ENCODE measurements around the gene TARS3.
A peak's percentile ranks its signal among the peaks of the same experiment; 100 is the strongest.
"Not testable (repeated sequence)": the region's sequence is repeated elsewhere in the genome, so short reads cannot be mapped to it uniquely, and the experiment has no call there.

Gene TARS3

GRCh38 chr15:101652786-101653430 lies 71.4 kb downstream of the TARS3 start:
- DNase-seq: no peak

- DNase-seq: peak; percentile 89
Observed at GRCh38 chr15:101652098-101652785, 72.0 kb downstream of the TARS3 start, which contains the start of gene TM2D3. Gene TM2D3, minus strand, starts transcription at chr15:101652381. Its CDS starts 20 bp downstream, at chr15:101652361.

GRCh38 chr15:101651554-101652097 lies 72.6 kb downstream of the TARS3 start:
- peak; percentile 26 for DNase-seq

GRCh38 chr15:101650145-101650544 lies 74.1 kb downstream of the TARS3 start:
- no peak for DNase-seq

GRCh38 chr15:101648356-101648755 lies 75.9 kb downstream of the TARS3 start:
- no peak for DNase-seq

- DNase-seq: no peak
Observed at GRCh38 chr15:101647251-101647650, 77.0 kb downstream of the TARS3 start.

GRCh38 chr15:101646672-101647071 lies 77.6 kb downstream of the TARS3 start:
- no peak for DNase-seq

GRCh38 chr15:101642361-101642760 lies 81.9 kb downstream of the TARS3 start:
- DNase-seq: no peak

GRCh38 chr15:101641894-101642293 lies 82.4 kb downstream of the TARS3 start:
- no peak for DNase-seq

- DNase-seq: peak; percentile 42
Observed at GRCh38 chr15:101641129-101641764, 83.0 kb downstream of the TARS3 start.

- DNase-seq: no peak
Observed at GRCh38 chr15:101639667-101640066, 84.6 kb downstream of the TARS3 start.

- DNase-seq: no peak
Observed at GRCh38 chr15:101637919-101638318, 86.4 kb downstream of the TARS3 start.

GRCh38 chr15:101637516-101637915 lies 86.8 kb downstream of the TARS3 start:
- no peak for DNase-seq

GRCh38 chr15:101637038-101637437 lies 87.2 kb downstream of the TARS3 start:
- DNase-seq: no peak

GRCh38 chr15:101635944-101636727 lies 88.1 kb downstream of the TARS3 start:
- DNase-seq: no peak

GRCh38 chr15:101633356-101633755 lies 90.9 kb downstream of the TARS3 start:
- DNase-seq: no peak

- not testable (repeated sequence) for DNase-seq
Observed at GRCh38 chr15:101626729-101627128, 97.5 kb downstream of the TARS3 start.

- no peak for DNase-seq
Observed at GRCh38 chr15:101625980-101626379, 98.3 kb downstream of the TARS3 start.

GRCh38 chr15:101625184-101625583 lies 99.1 kb downstream of the TARS3 start:
- no peak for DNase-seq

- DNase-seq: no peak
Observed at GRCh38 chr15:101623367-101624304, 100.6 kb downstream of the TARS3 start.

- DNase-seq: no peak
Observed at GRCh38 chr15:101621961-101622360, 102.3 kb downstream of the TARS3 start.

- no peak for DNase-seq
Observed at GRCh38 chr15:101620671-101621070, 103.6 kb downstream of the TARS3 start.

Measured in NCI-H345 (cell line).